ENCODE results near the gene CDH4. TPM values are rescaled to one million over a fixed set of nuclear protein-coding genes. Genes with fewer than 3 reads are reported as not detected.

CDH4 gene
- total RNA-seq, 2 donors from 2014 or later: not detected

GRCh38 chr20:61630816-61631215 lies 378.8 kb downstream of the CDH4 start:
- no peaks in the 10 kb centered on the region for H3K4me1 ChIP-seq (ENCODE audit: control insufficient read depth in 1 of 2, low read depth in 2 of 2)
- no peak overlapping the region for H3K4me3 ChIP-seq
- H3K36me3 ChIP-seq: no peaks in the 10 kb centered on the region
- no peaks in the 10 kb centered on the region for H3K9me3 ChIP-seq
- ATAC-seq (ENCODE audit: insufficient number of reproducible peaks, low FRiP score, low read depth) (no peak), DNase-seq (ENCODE audit: low spot score) (no peak)
- H3K27ac ChIP-seq: no peak overlapping the region
- H3K27me3 ChIP-seq (replicated peaks; ENCODE audit: insufficient read depth): no peaks in the 10 kb centered on the region
- TF ChIP-seq CTCF (IDR thresholded peaks at IDR 0.05): no peak

DNA sequence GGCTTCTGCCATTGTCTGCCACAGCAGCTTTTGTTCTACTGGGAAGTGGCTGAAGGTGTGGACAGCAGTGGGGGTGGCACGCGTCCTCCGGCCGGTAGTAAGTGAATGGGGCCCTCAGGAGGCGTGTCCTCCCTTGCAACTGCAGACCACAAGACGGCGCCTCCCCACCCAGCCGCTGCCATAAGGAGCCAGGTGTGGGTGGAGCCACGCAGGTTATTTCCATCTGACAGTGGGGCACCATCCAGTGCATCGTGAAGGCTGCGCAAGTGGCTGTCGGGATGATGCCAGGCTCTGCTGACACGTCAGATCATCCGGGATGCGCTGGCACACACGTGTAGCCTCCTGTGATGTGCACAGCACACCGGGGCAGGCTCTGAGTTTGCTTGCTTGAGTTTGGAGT lies 379.7 kb downstream of the CDH4 start:
- no peak for DNase-seq (ENCODE audit: low spot score)

GRCh38 chr20:61633004-61633403 lies 380.9 kb downstream of the CDH4 start:
- H3K9me3 ChIP-seq: no peaks in the 10 kb centered on the region
- no peak overlapping the region for H3K27ac ChIP-seq
- no peak for TF ChIP-seq CTCF (IDR thresholded peaks at IDR 0.05)
- ATAC-seq (ENCODE audit: insufficient number of reproducible peaks, low FRiP score, low read depth) (no peak), DNase-seq (ENCODE audit: low spot score) (no peak)
- H3K36me3 ChIP-seq: no peaks in the 10 kb centered on the region
- H3K27me3 ChIP-seq (replicated peaks; ENCODE audit: insufficient read depth): no peaks in the 10 kb centered on the region
- no peaks in the 10 kb centered on the region for H3K4me1 ChIP-seq (ENCODE audit: control insufficient read depth in 1 of 2, low read depth in 2 of 2)
- no peak overlapping the region for H3K4me3 ChIP-seq

More for the DNA sequence above, 379.7 kb downstream of the CDH4 start:
- no peak for TF ChIP-seq CTCF (IDR thresholded peaks at IDR 0.05)
- no peak overlapping the region for H3K4me3 ChIP-seq
- no peaks in the 10 kb centered on the region for H3K36me3 ChIP-seq
- no peak for ATAC-seq (ENCODE audit: insufficient number of reproducible peaks, low FRiP score, low read depth)
- H3K9me3 ChIP-seq: no peaks in the 10 kb centered on the region
- no peaks in the 10 kb centered on the region for H3K27me3 ChIP-seq (replicated peaks; ENCODE audit: insufficient read depth)
- H3K4me1 ChIP-seq (ENCODE audit: control insufficient read depth in 1 of 2, low read depth in 2 of 2): no peaks in the 10 kb centered on the region
- no peak overlapping the region for H3K27ac ChIP-seq

GRCh38 chr20:61634376-61635145 lies 382.5 kb downstream of the CDH4 start:
- no peaks in the 10 kb centered on the region for H3K36me3 ChIP-seq
- no peaks in the 10 kb centered on the region for H3K27me3 ChIP-seq (replicated peaks; ENCODE audit: insufficient read depth)
- no peak for DNase-seq (ENCODE audit: low spot score)
- no peaks in the 10 kb centered on the region for H3K4me1 ChIP-seq (ENCODE audit: control insufficient read depth in 1 of 2, low read depth in 2 of 2)
- H3K4me3 ChIP-seq: no peak overlapping the region
- no peak for ATAC-seq (ENCODE audit: insufficient number of reproducible peaks, low FRiP score, low read depth)
- no peaks in the 10 kb centered on the region for H3K9me3 ChIP-seq
- no peak overlapping the region for H3K27ac ChIP-seq
- no peak for TF ChIP-seq CTCF (IDR thresholded peaks at IDR 0.05)

GRCh38 chr20:61635721-61636455 lies 383.8 kb downstream of the CDH4 start:
- Histone ChIP-seq H3K27me3 (replicated peaks; ENCODE audit: insufficient read depth) (no peaks in the 10 kb centered on the region), H3K4me1 (ENCODE audit: control insufficient read depth in 1 of 2, low read depth in 2 of 2) (no peaks in the 10 kb centered on the region), H3K27ac (no peak overlapping the region), H3K4me3 (no peak overlapping the region), H3K9me3 (no peaks in the 10 kb centered on the region), H3K36me3 (no peaks in the 10 kb centered on the region)
- TF ChIP-seq CTCF (IDR thresholded peaks at IDR 0.05): no peak
- DNase-seq (ENCODE audit: low spot score) (no peak), ATAC-seq (ENCODE audit: insufficient number of reproducible peaks, low FRiP score, low read depth) (no peak)
